Measurements from ENCODE around the gene LRRK2. TPM values are rescaled to one million over a fixed set of nuclear protein-coding genes. Genes with fewer than 3 reads are reported as not detected.

The LRRK2 gene
- total RNA-seq, 2 donors from 2014 or later, result 6.2 to 6.8 TPM

GRCh38 chr12:40338071-40338470 is 113.3 kb downstream of the LRRK2 start:
- Histone ChIP-seq H3K36me3 (no peaks in the 10 kb centered on the region), H3K4me3 (no peak overlapping the region), H3K27ac (no peak overlapping the region), H3K4me1 (replicated peaks) (no peaks in the 10 kb centered on the region), H3K27me3 (replicated peaks; ENCODE audit: insufficient read depth) (no peaks in the 10 kb centered on the region), H3K9me3 (no peaks in the 10 kb centered on the region)
- DNase-seq (ENCODE audit: low spot score), result no peak
- intact Hi-C loops (cut with DNase I), result loop anchor here (10.0 kb wide), 1 partner anchor 587 kb away; no protein-coding TSS in a partner anchor
- 23% methylated on average over 1 of the region's 1 CpG for WGBS
- TF ChIP-seq POLR2AphosphoS5 (IDR thresholded peaks at IDR 0.05) (no peak), POLR2A (IDR thresholded peaks at IDR 0.05) (no peak)

DNA sequence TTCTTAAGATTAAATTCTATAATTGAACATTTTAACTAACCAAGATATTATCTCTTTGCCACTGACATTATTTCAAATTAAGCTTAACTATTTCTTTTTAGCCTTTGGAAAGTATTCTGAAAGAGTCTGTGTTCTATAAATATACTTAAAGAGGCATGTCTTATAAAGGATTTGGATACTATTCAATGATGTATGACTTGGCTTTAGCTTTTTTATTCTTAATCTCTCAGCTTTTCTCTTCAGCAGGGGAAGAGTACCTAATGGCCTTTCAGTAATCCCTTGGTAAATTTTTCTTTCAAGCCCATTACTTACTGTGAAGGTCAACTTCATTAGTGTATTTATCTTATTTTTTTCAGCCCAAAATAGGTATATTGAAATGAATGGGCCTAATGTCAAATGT is 113.8 kb downstream of the LRRK2 start:
- H3K4me1 ChIP-seq (replicated peaks), result no peaks in the 10 kb centered on the region
- intact Hi-C loops (cut with DNase I), result loop anchor here (10.0 kb wide), 1 partner anchor 586 kb away; no protein-coding TSS in a partner anchor
- TF ChIP-seq POLR2A (IDR thresholded peaks at IDR 0.05) (no peak), POLR2AphosphoS5 (IDR thresholded peaks at IDR 0.05) (no peak), CTCF (IDR thresholded peaks at IDR 0.05) (no peak)

DNA sequence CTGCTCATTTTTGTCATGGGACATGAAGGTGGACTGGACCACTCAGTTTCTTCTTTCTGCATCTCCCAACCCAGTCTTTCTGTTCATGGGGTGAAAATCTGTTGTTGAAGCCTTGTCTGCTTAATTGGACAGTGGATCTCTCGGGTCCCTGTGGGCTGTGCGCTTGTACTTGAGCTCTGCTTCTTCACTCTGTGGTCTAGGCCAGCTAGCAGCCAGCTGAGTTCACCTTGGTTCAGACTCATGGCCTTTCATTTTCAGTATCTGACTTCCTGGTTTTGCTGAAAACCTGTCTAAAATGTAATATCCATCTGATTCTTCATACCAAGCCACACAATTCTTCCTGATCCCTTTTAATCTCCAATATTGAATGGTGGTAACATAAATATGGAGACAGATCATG is 117.2 kb downstream of the LRRK2 start:
- no peak overlapping the region for H3K4me3 ChIP-seq
- TF ChIP-seq CTCF (IDR thresholded peaks at IDR 0.05) (no peak), POLR2A (IDR thresholded peaks at IDR 0.05) (no peak), POLR2AphosphoS5 (IDR thresholded peaks at IDR 0.05) (no peak)
- no peaks in the 10 kb centered on the region for H3K36me3 ChIP-seq
- no peak overlapping the region for H3K27ac ChIP-seq
- no peak for DNase-seq (ENCODE audit: low spot score)
- no peaks in the 10 kb centered on the region for H3K27me3 ChIP-seq (replicated peaks; ENCODE audit: insufficient read depth)
- H3K4me1 ChIP-seq (replicated peaks), result no peaks in the 10 kb centered on the region
- H3K9me3 ChIP-seq, result no peaks in the 10 kb centered on the region
- intact Hi-C loops (cut with DNase I), result no loop called here
- 87% methylated on average over 2 of the region's 2 CpGs for WGBS

More for the DNA sequence above, 113.8 kb downstream of the LRRK2 start:
- DNase-seq (ENCODE audit: low spot score), result no peak
- Histone ChIP-seq H3K9me3 (no peaks in the 10 kb centered on the region), H3K4me3 (no peak overlapping the region), H3K27ac (no peak overlapping the region), H3K27me3 (replicated peaks; ENCODE audit: insufficient read depth) (no peaks in the 10 kb centered on the region), H3K36me3 (no peaks in the 10 kb centered on the region)

DNA sequence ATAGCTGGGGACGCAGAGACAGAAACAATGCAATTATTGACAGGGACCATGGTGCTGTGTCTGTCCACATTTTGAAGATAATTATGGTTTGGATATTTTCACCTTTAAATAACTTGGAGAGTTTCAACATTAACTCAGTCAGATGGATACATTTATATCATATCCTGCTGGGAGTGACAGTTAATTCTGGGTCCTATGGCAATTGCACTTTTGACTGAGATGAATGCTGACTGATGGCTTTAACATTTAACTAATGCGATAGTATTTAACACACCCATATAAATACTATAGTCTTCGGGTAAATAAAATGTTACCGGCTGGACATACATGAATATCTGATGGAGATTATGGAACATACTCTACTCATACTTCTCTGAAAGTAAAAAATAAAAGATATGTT is 118.3 kb downstream of the LRRK2 start:
- intact Hi-C loops (cut with DNase I), result no loop called here
- Histone ChIP-seq H3K4me1 (replicated peaks) (no peaks in the 10 kb centered on the region), H3K27ac (no peak overlapping the region), H3K27me3 (replicated peaks; ENCODE audit: insufficient read depth) (no peaks in the 10 kb centered on the region), H3K36me3 (no peaks in the 10 kb centered on the region), H3K9me3 (no peaks in the 10 kb centered on the region), H3K4me3 (no peak overlapping the region)
- TF ChIP-seq POLR2AphosphoS5 (IDR thresholded peaks at IDR 0.05) (no peak), POLR2A (IDR thresholded peaks at IDR 0.05) (no peak), CTCF (IDR thresholded peaks at IDR 0.05) (no peak)
- WGBS, result 47% methylated on average over 4 of the region's 4 CpGs
- no peak for DNase-seq (ENCODE audit: low spot score)

DNA sequence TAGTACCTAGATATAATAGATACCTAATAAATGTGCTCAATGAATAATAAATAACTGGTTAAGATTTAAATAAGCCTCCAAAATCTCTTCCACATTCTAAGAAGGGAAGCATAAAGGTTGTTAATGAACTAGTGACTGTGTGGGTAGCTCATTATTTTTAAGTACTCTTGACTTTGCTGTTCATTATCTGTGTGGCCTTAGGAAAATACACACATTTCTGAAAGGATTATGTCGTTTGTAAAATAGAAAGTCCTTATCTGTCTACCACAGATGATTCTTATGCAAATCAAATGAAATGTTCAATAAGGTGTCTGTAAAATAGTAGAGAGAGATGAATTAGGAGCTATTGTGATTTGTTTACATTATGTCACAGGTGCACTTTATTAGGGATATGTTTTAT is 119.5 kb downstream of the LRRK2 start:
- Histone ChIP-seq H3K27ac (no peak overlapping the region), H3K27me3 (replicated peaks; ENCODE audit: insufficient read depth) (no peaks in the 10 kb centered on the region), H3K4me1 (replicated peaks) (no peaks in the 10 kb centered on the region), H3K9me3 (no peaks in the 10 kb centered on the region), H3K4me3 (no peak overlapping the region), H3K36me3 (no peaks in the 10 kb centered on the region)
- TF ChIP-seq POLR2A (IDR thresholded peaks at IDR 0.05), result no peak
- TF ChIP-seq CTCF (IDR thresholded peaks at IDR 0.05), result no peak
- TF ChIP-seq POLR2AphosphoS5 (IDR thresholded peaks at IDR 0.05), result no peak
- intact Hi-C loops (cut with DNase I), result no loop called here
- no peak for DNase-seq (ENCODE audit: low spot score)
- WGBS, result 51% methylated on average over 1 of the region's 1 CpG

Measured in prostate gland (tissue), 2 donors.